ENCODE data around the gene ARSA.

DNA sequence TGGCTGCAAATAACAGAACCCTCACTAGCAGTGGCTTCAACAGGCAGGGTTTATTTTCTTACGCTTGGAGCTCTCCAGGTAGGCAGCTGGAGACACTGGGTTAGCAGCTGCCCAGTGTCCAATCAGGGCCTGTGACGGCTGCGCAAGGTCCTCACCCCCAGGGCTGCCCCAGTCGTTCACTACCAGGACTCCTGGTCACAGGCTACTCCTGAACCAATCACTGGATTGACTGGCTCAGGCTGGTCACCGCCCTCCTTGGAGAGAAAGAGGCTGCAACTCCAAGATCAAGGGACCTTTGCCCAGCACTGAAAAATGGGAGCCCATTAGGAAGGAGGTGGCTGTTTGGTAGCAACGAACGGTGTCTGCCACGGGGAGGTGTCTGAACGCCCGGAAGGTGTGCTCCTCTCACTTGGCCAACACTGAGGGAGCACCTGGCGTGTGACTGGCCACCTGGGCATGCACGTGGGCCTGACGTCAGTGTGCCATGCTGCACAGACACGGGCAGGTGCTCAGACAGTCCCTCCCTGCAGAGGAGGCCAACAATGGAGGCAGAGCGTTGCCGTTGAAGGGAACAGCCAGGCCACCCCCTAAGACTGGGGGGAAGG is 5.1 kb downstream of the ARSA start:
- TF ChIP-seq EZH2 (IDR thresholded peaks at IDR 0.05) (no peak), ATF3 (IDR thresholded peaks at IDR 0.05) (no peak)
